SK-N-SH (cell line): Measurements from ENCODE around the gene CTSE. TPM values are rescaled to one million over a fixed set of nuclear protein-coding genes. Genes with fewer than 3 reads are reported as not detected.

ENCODE experiments used
- CTCF ChIA-PET: fragments of 300-600, 350-600 bp; formaldehyde crosslinking; extraction: SDS; loops from one replicate; lab custom pipeline; 2021; lab: Yijun Ruan, JAX
- POLR2A ChIA-PET: fragments of 350-600 bp; sonication (Branson Sonifier 250); formaldehyde crosslinking; extraction: SDS; loops from one replicate; lab custom pipeline; 2020; ENCODE audit warnings: antibody characterized with exemption, inconsistent platforms; lab: Yijun Ruan, JAX
- DNase-seq: peaks from one replicate; pipeline ENCODE4 v3.0.0; 2012
- H2AFZ ChIP-seq: fragments of 200-600 bp; sonication (generic); 2 replicates; pipeline ENCODE4 v1.8.1; 2016; ENCODE audit warnings: antibody characterized with exemption, mild to moderate bottlenecking, low read depth
- H3F3A ChIP-seq: fragments of 200-600 bp; sonication (generic); replicated peaks from 2 replicates; pipeline ENCODE3; 2016; ENCODE audit warnings: antibody characterized with exemption, mild to moderate bottlenecking; ENCODE audit not compliant: insufficient read depth
- H3K27ac ChIP-seq, 2 experiments: fragments of 200-500 bp in 1 of 2; fragments of 200-600 bp in 1 of 2; sonication (Bioruptor generic) in 1 of 2; sonication (generic), shearing (Covaris generic) in 1 of 2; 2 replicates each; pipeline versions ENCODE4 v1.5.1 to v1.6.1; 2014 to 2016; ENCODE audit warnings: low read depth in 2 of 2, inconsistent platforms in 1 of 2, low read length in 1 of 2, mild to moderate bottlenecking in 1 of 2, mixed read lengths in 1 of 2
- H3K27me3 ChIP-seq: fragments of 200-600 bp; sonication (generic), shearing (Covaris generic); 2 replicates; pipeline ENCODE4 v1.6.1; 2016; ENCODE audit warnings: mixed run types; ENCODE audit not compliant: insufficient read depth
- H3K36me3 ChIP-seq, 2 experiments: fragments of 200-500 bp in 1 of 2; fragments of 200-600 bp in 1 of 2; sonication (Bioruptor generic) in 1 of 2; sonication (generic) in 1 of 2; replicated peaks in 1 of 2; 2 replicates each; pipeline versions ENCODE3 to v1.5.1; 2014 to 2016; ENCODE audit warnings: low read length in 1 of 2, mild to moderate bottlenecking in 1 of 2; ENCODE audit not compliant: insufficient read depth in 2 of 2, control insufficient read depth in 1 of 2
- H3K4me1 ChIP-seq, 2 experiments: fragments of 200-500 bp in 1 of 2; fragments of 200-600 bp in 1 of 2; sonication (Bioruptor generic) in 1 of 2; sonication (generic), shearing (Covaris generic) in 1 of 2; 2 replicates each; pipeline versions ENCODE4 v1.5.1 to v1.6.1; 2014 to 2016; ENCODE audit warnings: low read depth in 1 of 2, low read length in 1 of 2, mixed run types in 1 of 2; ENCODE audit not compliant: insufficient read depth in 2 of 2, control insufficient read depth in 1 of 2
- H3K4me2 ChIP-seq: fragments of 200-600 bp; sonication (generic), shearing (Covaris generic); 2 replicates; pipeline ENCODE4 v1.6.1; 2017; ENCODE audit warnings: mixed run types
- H3K4me3 ChIP-seq, 2 experiments: fragments of 200-500 bp in 1 of 2; fragments of 200-600 bp in 1 of 2; sonication (Bioruptor generic) in 1 of 2; sonication (generic), shearing (Covaris generic) in 1 of 2; 2 replicates each; pipeline versions ENCODE4 v1.5.1 to v1.8.1; 2014 to 2016; ENCODE audit warnings: low read depth in 2 of 2, inconsistent platforms in 1 of 2, low read length in 1 of 2, mild to moderate bottlenecking in 1 of 2, mixed read lengths in 1 of 2, moderate library complexity in 1 of 2
- H3K79me2 ChIP-seq: fragments of 200-600 bp; sonication (generic); 2 replicates; pipeline ENCODE4 v1.8.1; 2017; ENCODE audit warnings: mild to moderate bottlenecking; ENCODE audit not compliant: insufficient read depth
- H3K9ac ChIP-seq: fragments of 200-600 bp; sonication (generic); 2 replicates; pipeline ENCODE4 v1.6.1; 2017; ENCODE audit warnings: mixed run types
- H3K9me2 ChIP-seq: fragments of 200-600 bp; sonication (generic); 2 replicates; pipeline ENCODE4 v1.6.1; 2017; ENCODE audit warnings: mixed run types
- H3K9me3 ChIP-seq: fragments of 200-600 bp; sonication (generic); 2 replicates; pipeline ENCODE4 v1.6.1; 2017; ENCODE audit warnings: mixed run types, mild to moderate bottlenecking, moderate library complexity
- H4K20me1 ChIP-seq: fragments of 200-600 bp; sonication (generic); 2 replicates; pipeline ENCODE4 v1.6.1; 2017; ENCODE audit warnings: mild to moderate bottlenecking, mixed run types; ENCODE audit not compliant: insufficient read depth
- EZH2phosphoT487 ChIP-seq: fragments of 200-600 bp; sonication (generic); IDR thresholded peaks from 2 replicates; pipeline ENCODE4 v1.6.1; 2017; ENCODE audit warnings: low read depth, mixed run types, mild to moderate bottlenecking, antibody characterized with exemption, moderate library complexity, borderline replicate concordance
- GABPA ChIP-seq: IDR thresholded peaks from 2 replicates; pipeline ENCODE4 v1.4.0; 2012; ENCODE audit warnings: low read depth, mild to moderate bottlenecking
- IRF3 ChIP-seq: fragments of 150-350 bp; IDR thresholded peaks from 2 replicates; pipeline ENCODE4 v1.6.1; 2016; ENCODE audit warnings: mild to moderate bottlenecking, low read depth, low read length
- JUND ChIP-seq: IDR thresholded peaks from 2 replicates; pipeline ENCODE4 v1.4.0; 2012
- MAX ChIP-seq: IDR thresholded peaks from 2 replicates; pipeline ENCODE4 v1.4.0; 2012; ENCODE audit warnings: low read depth
- MEF2A ChIP-seq: IDR thresholded peaks from 2 replicates; pipeline ENCODE4 v1.4.0; 2012; ENCODE audit warnings: low read depth, borderline replicate concordance
- NRF1 ChIP-seq: IDR thresholded peaks from 2 replicates; pipeline ENCODE4 v1.6.1; 2012; ENCODE audit warnings: low read depth, mild to moderate bottlenecking, low read length
- PBX3 ChIP-seq: IDR thresholded peaks from 2 replicates; pipeline ENCODE4; 2012
- REST ChIP-seq: IDR thresholded peaks from 2 replicates; pipeline ENCODE4 v1.6.1; 2012; ENCODE audit warnings: mild to moderate bottlenecking, low read depth, low read length, moderate library complexity
- TCF12 ChIP-seq: IDR thresholded peaks from 2 replicates; pipeline ENCODE4 v1.4.0; 2012
- TEAD4 ChIP-seq: IDR thresholded peaks from 2 replicates; pipeline ENCODE4 v1.4.0; 2012; ENCODE audit warnings: mild to moderate bottlenecking, borderline replicate concordance; ENCODE audit not compliant: insufficient read depth
- YY1 ChIP-seq: IDR thresholded peaks from 2 replicates; pipeline ENCODE4 v1.4.0; 2012; ENCODE audit warnings: low read depth, mild to moderate bottlenecking
- WGBS: methylation state at CpG from one replicate; pipeline ENCODE4 v1.1.6; 2017; ENCODE audit warnings: low lambda C conversion rate; 5-methylcytosine and 5-hydroxymethylcytosine counted together
- polyA plus RNA-seq, 3 experiments: library from polyadenylated mRNA; depleted of rRNA; stranded (reverse); fragments of >200 nt; gene quantifications; 2 replicates each; pipeline ENCODE4 v1.2.3, GENCODE V29; 2012
- TF ChIP-seq, protein P1 (sequence below): fragments of 200-600 bp; sonication (generic); IDR thresholded peaks from 2 replicates; pipeline ENCODE4 v1.6.1; 2017; ENCODE audit warnings: antibody characterized with exemption, mild to moderate bottlenecking, moderate library complexity

Gene CTSE
- polyA plus RNA-seq, 1 of the 3 experiments (the other 2 are of a cell fraction): not detected

DNA sequence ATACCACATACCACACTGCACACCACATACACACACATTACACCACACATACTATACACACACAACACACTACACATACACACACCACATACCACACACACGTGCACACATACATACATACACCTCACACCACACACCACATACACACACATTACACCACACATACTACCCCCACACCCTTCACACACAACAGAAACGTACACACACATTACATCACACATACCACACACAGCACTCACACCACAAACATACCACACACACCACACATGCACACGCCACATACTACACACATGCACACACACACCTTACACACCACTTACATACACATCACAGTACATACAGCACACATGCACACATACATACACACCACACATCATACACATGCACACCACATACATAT is 49.0 kb downstream of the CTSE start:
- H3K9ac ChIP-seq: no peak overlapping the region
- no peaks in the 10 kb centered on the region for H3K36me3 ChIP-seq
- H4K20me1 ChIP-seq: no peaks in the 10 kb centered on the region
- peaks cover 0 to 3% of the 10 kb centered on the region in 2 experiments; a peak in 1 of 4 replicates for H3K4me1 ChIP-seq
- WGBS: 58% methylated on average over 3 of the region's 3 CpGs
- H3K27me3 ChIP-seq: no peaks in the 10 kb centered on the region
- DNase-seq: no peak
- H2AFZ ChIP-seq: no peak overlapping the region
- CTCF ChIA-PET: no interaction called here
- no peaks in the 10 kb centered on the region for H3F3A ChIP-seq
- no peaks in the 10 kb centered on the region for H3K79me2 ChIP-seq
- H3K4me2 ChIP-seq: no peak overlapping the region
- POLR2A ChIA-PET: no interaction called here
- H3K27ac ChIP-seq: no peak overlapping the region
- no peaks in the 10 kb centered on the region for H3K9me3 ChIP-seq
- H3K9me2 ChIP-seq: no peaks in the 10 kb centered on the region
- TF ChIP-seq MEF2A (no peak), TEAD4 (no peak), NRF1 (no peak), MAX (no peak), YY1 (no peak), PBX3 (no peak), EZH2phosphoT487 (no peak), JUND (no peak), GABPA (no peak), IRF3 (no peak), TCF12 (no peak)
- TF ChIP-seq, protein P1, sequence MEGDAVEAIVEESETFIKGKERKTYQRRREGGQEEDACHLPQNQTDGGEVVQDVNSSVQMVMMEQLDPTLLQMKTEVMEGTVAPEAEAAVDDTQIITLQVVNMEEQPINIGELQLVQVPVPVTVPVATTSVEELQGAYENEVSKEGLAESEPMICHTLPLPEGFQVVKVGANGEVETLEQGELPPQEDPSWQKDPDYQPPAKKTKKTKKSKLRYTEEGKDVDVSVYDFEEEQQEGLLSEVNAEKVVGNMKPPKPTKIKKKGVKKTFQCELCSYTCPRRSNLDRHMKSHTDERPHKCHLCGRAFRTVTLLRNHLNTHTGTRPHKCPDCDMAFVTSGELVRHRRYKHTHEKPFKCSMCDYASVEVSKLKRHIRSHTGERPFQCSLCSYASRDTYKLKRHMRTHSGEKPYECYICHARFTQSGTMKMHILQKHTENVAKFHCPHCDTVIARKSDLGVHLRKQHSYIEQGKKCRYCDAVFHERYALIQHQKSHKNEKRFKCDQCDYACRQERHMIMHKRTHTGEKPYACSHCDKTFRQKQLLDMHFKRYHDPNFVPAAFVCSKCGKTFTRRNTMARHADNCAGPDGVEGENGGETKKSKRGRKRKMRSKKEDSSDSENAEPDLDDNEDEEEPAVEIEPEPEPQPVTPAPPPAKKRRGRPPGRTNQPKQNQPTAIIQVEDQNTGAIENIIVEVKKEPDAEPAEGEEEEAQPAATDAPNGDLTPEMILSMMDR: no peak
- no peak overlapping the region for H3K4me3 ChIP-seq

DNA sequence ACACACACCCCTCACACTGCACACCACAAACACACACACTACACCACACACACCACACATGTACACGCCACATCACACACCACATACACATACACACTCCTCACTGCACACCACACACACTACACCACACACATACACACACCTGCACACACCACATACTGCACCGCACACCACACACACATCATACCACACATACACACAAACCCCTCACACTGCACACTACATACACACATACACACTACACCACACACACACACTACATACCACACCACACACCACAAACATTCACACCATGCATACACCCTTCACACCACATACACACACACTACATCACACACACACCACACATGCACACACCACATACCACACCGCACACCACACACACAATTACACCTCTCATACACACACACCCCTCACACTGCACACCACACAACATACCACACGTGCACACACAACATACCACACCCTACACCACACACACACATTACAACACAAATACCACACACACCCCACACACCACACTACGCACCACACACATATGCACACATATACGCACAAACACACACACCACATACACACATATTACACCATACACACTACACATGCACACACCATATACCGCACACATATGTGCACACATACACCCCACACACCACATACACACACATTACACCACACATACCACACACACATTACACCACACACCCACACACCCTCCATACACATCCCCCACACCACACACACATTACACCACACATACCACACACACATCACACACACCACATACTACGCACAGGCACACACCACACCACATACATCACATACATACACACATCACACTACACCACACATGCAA is 50.1 kb downstream of the CTSE start:
- no peak for DNase-seq
- Histone ChIP-seq H3F3A (no peaks in the 10 kb centered on the region), H3K9me2 (no peaks in the 10 kb centered on the region), H4K20me1 (no peaks in the 10 kb centered on the region), H3K36me3 (no peaks in the 10 kb centered on the region)
- POLR2A ChIA-PET: no interaction called here
- TF ChIP-seq REST: no peak
- TF ChIP-seq, all 33 proteins: peak for 0
- Histone ChIP-seq H3K4me1 (peaks cover 0 to 2% of the 10 kb centered on the region in 2 experiments; a peak in 1 of 4 replicates), H3K4me2 (no peak overlapping the region), H3K79me2 (no peaks in the 10 kb centered on the region), H2AFZ (no peak overlapping the region), H3K9ac (no peak overlapping the region), H3K4me3 (no peak overlapping the region), H3K9me3 (no peaks in the 10 kb centered on the region), H3K27me3 (no peaks in the 10 kb centered on the region), H3K27ac (no peak overlapping the region)
- 88% methylated on average over 8 of the region's 8 CpGs for WGBS
- CTCF ChIA-PET: no interaction called here
